HG02759 (cell line): ENCODE data around the gene STK24.

Experiments
- ATAC-seq: cut with Tn5 transposase; IDR thresholded peaks from one replicate; pipeline ENCODE4 v1.9.1; 2021; ENCODE audit warnings: mild to moderate bottlenecking, moderate library complexity; ENCODE audit not compliant: unreplicated experiment

Gene STK24

DNA sequence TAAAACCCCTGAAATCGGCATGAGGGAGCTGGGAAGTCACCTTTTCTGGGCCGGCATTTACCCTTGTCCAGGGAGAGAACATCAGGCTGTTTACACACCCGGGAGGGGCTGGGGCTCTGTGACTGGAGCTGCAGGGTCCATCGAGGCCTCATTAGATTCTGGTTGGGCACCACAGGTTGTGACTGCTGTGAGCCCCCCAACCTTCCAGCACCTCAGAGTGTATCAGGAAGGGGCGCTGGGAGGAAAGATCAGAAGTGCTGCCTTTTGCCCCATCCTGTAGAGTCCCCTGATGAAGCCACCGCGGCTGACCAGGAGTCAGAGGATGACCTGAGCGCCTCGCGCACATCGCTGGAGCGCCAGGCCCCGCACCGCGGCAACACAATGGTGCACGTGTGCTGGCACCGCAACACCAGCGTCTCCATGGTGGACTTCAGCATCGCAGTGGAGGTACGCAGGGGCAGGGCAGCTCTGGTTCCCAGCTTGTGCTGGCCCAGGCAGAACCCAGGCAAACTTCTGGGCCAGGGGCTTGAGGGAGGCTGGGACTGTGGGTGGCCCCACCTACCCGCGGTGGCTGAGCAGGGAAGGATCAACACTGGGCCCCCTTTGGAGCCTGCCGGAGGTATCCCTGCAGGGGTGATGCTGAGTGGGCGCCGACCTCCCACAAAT, 136.4 kb downstream of the STK24 start:
- no peak for ATAC-seq

DNA sequence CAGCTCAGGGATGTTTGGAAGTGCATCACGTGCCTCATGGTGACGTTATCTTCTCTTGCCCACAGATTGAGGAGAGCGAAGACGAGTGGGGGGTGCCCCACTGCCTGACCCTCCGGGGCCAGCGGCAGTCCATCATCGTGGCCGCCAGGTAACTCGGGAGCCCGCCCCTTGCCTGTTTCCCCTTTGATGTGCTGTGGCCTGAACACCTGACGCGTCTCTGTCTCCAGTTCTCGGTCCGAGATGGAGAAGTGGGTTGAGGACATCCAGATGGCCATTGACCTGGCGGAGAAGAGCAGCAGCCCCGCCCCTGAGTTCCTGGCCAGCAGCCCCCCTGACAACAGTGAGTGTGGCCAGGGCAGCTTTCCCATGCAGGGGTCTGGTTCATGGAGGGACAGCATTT, 137.0 kb downstream of the STK24 start:
- no peak for ATAC-seq

GRCh38 chr13:98439126-98439828, 137.6 kb downstream of the STK24 start:
- no peak for ATAC-seq

DNA sequence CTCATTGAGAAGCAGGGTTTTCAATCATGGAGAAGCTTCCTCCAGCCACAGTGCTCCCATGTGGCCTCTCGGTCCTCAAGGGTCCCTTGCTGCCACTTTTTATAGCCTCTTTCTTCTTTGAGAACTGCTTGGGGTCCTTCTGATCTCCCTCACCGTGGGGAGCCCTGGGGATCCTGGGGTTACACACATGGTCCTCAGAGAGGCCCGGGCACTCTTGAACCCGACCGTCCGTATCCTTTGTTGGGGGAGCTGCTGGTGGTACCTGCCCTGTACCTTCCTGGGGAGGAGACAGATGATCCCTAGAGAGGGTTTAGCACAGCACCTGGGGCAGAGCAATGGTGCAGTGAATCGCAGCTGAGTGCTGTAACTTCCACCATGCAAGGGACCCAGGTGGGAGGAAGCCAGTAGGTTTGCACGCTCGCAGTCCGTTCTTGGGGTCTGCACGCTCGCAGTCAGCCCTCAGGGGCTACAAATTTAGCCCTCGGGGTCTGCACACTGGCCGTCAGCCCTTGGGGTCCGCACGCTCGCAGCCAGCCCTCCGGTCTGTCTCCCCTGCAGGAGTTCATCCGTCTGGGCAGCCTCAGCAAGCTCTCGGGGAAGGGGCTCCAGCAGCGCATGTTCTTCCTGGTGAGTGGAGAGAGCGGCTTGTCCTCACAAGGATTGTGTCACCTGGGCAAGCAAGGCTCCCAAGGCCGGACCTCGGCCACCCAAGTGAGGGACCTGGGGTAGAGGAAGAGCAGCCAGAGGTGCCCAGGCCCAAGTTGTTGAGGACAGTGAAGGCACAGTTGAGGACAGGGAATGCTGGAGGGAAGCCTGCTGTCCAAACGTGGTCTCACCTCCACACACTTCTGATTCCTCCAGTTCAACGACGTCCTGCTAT, 138.4 kb downstream of the STK24 start:
- ATAC-seq = no peak

- ATAC-seq = no peak
Observed at GRCh38 chr13:98436233-98436910, 140.5 kb downstream of the STK24 start.

GRCh38 chr13:98435376-98435775, 141.5 kb downstream of the STK24 start:
- ATAC-seq = no peak

- no peak for ATAC-seq
Observed at GRCh38 chr13:98434060-98434459, 142.8 kb downstream of the STK24 start.

- no peak for ATAC-seq
Observed at GRCh38 chr13:98433654-98434053, 143.3 kb downstream of the STK24 start.

- ATAC-seq = no peak
Observed at GRCh38 chr13:98432638-98433037, 144.3 kb downstream of the STK24 start.

- no peak for ATAC-seq
Observed at GRCh38 chr13:98429977-98430736, 146.8 kb downstream of the STK24 start.

DNA sequence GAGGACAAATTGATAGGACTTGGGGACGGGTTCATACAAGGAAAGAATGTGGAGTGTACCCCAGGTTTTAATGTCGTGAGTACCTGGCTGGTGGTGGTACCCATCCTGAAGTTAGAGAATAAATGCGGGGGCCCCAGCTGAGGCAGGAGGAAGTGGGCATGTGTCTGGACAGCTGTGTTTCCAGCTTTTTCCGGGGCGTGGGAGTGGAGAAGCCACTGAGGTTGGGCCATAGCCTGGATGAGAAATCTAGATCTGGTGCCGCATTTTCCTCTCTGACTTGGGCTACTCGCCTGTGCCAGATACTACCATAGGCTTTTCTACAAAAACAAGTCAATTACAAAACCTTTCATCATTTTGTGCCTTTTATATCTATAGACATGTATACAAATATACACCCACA, 147.4 kb downstream of the STK24 start:
- ATAC-seq = no peak

- ATAC-seq = no peak
Observed at GRCh38 chr13:98429081-98429480, 147.8 kb downstream of the STK24 start.

DNA sequence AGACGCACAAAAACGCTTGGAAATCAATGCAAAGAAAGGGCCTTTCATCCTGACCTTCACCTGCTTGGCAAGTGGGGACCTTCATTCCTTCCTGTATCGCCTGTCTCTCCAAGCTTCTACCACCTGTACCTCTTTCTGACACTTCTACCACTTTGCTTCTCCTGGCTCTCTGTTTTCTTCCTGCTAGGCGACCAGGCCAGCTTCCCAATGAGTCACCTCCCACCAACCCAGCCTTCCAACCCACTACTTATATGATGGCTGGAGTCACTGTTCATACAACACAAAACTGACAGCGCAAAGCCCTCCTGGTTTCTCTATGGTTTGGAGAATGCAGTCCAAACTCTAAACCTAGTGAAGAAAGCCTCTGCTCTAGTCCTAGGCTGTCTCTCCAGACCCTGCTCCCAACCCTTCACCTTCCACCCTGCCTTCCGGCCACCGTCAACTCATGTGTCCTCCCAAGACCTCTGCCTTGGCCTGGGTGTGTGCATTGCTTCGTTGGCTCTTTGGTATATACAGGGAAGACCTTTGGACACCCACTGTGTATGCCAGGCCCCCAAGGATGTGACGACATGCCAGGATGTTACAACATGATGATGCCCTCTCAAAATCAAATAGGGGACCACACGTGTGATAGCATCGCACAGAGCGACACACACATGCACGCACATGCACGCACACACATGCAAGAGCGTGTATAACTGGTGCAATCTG, 148.5 kb downstream of the STK24 start:
- no peak for ATAC-seq

DNA sequence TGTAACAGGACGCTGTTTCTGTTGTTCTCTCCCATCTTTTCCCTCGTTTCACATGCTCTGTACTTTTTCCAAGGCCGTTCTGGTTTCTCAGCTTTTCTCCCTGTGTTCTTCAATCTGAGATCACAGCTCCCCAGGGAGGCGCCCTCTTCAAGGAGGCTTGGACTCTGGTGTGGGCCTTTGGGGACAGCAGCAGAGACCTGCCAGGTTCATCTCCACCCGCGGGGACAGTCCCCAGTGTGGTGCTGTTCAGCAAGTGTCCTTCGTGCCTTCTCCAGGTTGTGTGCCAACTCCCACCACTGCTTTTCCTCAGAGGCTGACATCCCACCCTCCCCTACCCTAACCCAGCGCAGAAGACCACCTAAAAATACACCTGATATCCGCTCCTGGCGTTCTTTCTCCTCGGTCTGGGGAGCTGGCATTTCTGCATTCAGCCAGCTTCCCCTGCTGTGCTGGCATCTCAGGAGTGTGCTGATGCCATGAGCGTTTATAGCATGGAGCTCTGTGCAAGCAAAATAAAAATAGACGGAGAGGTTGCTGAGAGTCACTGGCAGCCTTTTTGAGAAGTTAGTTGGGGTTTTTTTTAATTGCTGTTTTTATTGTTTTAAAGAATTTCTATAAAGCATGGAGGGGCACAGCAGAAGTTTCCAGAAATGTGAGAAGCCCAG, 149.4 kb downstream of the STK24 start:
- no peak for ATAC-seq

- no peak for ATAC-seq
Observed at GRCh38 chr13:98423417-98423816, 153.5 kb downstream of the STK24 start.

GRCh38 chr13:98422046-98422445, 154.9 kb downstream of the STK24 start:
- no peak for ATAC-seq

DNA sequence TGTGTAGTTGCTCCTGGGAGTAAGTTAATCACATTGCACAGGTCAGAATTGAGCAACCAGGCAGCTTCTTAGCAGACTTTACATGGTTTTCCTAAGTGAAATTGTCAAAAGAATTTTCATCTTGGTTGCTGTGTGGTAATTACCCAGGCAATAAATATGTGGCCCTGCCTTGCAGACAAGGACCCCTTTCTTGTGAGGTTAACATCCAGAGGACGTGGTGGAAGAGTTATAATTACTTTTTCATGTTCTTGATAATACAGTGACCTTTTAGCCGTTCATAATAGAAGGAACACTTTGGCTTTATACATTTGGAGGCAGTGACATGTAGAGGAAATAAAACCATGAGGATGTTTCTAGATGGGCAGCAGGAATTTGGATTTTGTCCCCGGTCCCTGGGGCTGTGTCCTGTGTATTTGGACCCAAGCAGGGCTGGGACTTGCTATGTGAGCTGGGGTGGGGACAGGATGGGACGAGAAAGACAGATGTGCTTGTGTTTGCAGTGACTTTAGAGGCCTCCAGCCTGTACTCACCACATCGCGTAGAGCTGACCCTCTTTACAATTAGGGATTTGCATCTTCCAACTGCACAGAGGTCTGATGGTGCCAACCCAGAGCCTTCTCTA, 156.2 kb downstream of the STK24 start:
- no peak for ATAC-seq

- ATAC-seq = no peak
Observed at GRCh38 chr13:98419786-98420553, 156.9 kb downstream of the STK24 start.
